Stimulated activated CD4-positive, alpha-beta T cell treated with anti-CD3 and anti-CD28 coated beads, Interleukin-1b, Interleukin-23, amount 100 ng/mL, for 1 hour (primary cell): Measurements from ENCODE around the gene NPSR1.
"Not testable (repeated sequence)": the region's sequence is repeated elsewhere in the genome, so short reads cannot be mapped to it uniquely, and the experiment has no call there.

Experiments used
- DNase-seq, 2 donors: peaks; one replicate each; pipeline ENCODE4 v3.0.0-alpha.2; 2020; ENCODE audit warnings: low read depth in 2 of 2

The NPSR1 gene

GRCh38 chr7:34657632-34658268 lies at the start of gene NPSR1:
TSS of gene NPSR1 (plus strand) at chr7:34658218. CDS start at chr7:34658413, 195 bp downstream.
- no peak for DNase-seq

GRCh38 chr7:34612661-34613060 lies 45.4 kb upstream of the NPSR1 start:
- DNase-seq, result no peak

GRCh38 chr7:34620425-34620824 lies 37.6 kb upstream of the NPSR1 start:
- no peak for DNase-seq

GRCh38 chr7:34622182-34622581 lies 35.8 kb upstream of the NPSR1 start:
- DNase-seq, result no peak

- no peak for DNase-seq
These were observed 35.2 kb upstream of the NPSR1 start for GRCh38 chr7:34622771-34623250.

GRCh38 chr7:34628618-34629017 lies 29.4 kb upstream of the NPSR1 start:
- not testable (repeated sequence) for DNase-seq

- no peak for DNase-seq
These were observed 5.2 kb upstream of the NPSR1 start for GRCh38 chr7:34652809-34653208.

- DNase-seq, result no peak
These were observed 4.2 kb upstream of the NPSR1 start for GRCh38 chr7:34653787-34654186.

GRCh38 chr7:34655384-34655783 lies 2.6 kb upstream of the NPSR1 start:
- DNase-seq, result no peak

- no peak for DNase-seq
These were observed 2.0 kb upstream of the NPSR1 start for GRCh38 chr7:34656041-34656440.

GRCh38 chr7:34659472-34660075 lies 1.6 kb downstream of the NPSR1 start:
- no peak for DNase-seq

- DNase-seq, result no peak
These were observed 4.2 kb downstream of the NPSR1 start for GRCh38 chr7:34662058-34662708.

GRCh38 chr7:34664755-34665154 lies 6.7 kb downstream of the NPSR1 start:
- no peak for DNase-seq

GRCh38 chr7:34672430-34672829 lies 14.4 kb downstream of the NPSR1 start:
- no peak for DNase-seq

- no peak for DNase-seq
These were observed 15.0 kb downstream of the NPSR1 start for GRCh38 chr7:34673066-34673465.

- no peak for DNase-seq
These were observed 17.8 kb downstream of the NPSR1 start for GRCh38 chr7:34675749-34676374.

GRCh38 chr7:34677491-34677890 lies 19.5 kb downstream of the NPSR1 start:
- DNase-seq, result no peak

- no peak for DNase-seq
These were observed 29.5 kb downstream of the NPSR1 start for GRCh38 chr7:34687529-34687928.

- DNase-seq, result no peak
These were observed 38.4 kb downstream of the NPSR1 start for GRCh38 chr7:34696415-34696814.

- no peak for DNase-seq
These were observed 51.8 kb downstream of the NPSR1 start for GRCh38 chr7:34709771-34710170.

GRCh38 chr7:34718867-34719266 lies 60.8 kb downstream of the NPSR1 start:
- DNase-seq, result no peak

- no peak for DNase-seq
These were observed 61.6 kb downstream of the NPSR1 start for GRCh38 chr7:34719636-34720035.

- no peak for DNase-seq
These were observed 62.3 kb downstream of the NPSR1 start for GRCh38 chr7:34720289-34720688.
